PC-3 (cell line): Measurements from ENCODE around the gene KCND3. TPM values are rescaled to one million over a fixed set of nuclear protein-coding genes. Genes with fewer than 3 reads are reported as not detected.

Experiments used
- ATAC-seq: fragments of 200-7000 bp; cut with Tn5 transposase; 2 replicates; pipeline ENCODE4 v1.9.1; 2020; ENCODE audit warnings: mild to moderate bottlenecking, moderate library complexity
- BruUV-seq: library from RNA; stranded (reverse); fragments of 400-500 nt; replicated peaks from 2 replicates; lab custom pipeline; 2021; lab: Mats Ljungman, UMichigan
- CTCF ChIA-PET: fragments of 300-600 bp; sonication (Branson Sonifier 250); formaldehyde crosslinking; loops from one replicate; lab custom pipeline; 2022; ENCODE audit warnings: antibody characterized with exemption; lab: Charles Lee
- POLR2A ChIA-PET: fragments of 300-600 bp; sonication (Branson Sonifier 250); formaldehyde crosslinking; loops from one replicate; lab custom pipeline; 2022; ENCODE audit warnings: antibody characterized with exemption; ENCODE audit not compliant: unreplicated experiment; lab: Charles Lee
- DNase-seq: peaks from one replicate; pipeline ENCODE4 v3.0.0-alpha.2; 2015
- H2AFZ ChIP-seq: fragments of 300-600 bp; sonication (generic); 2 replicates; pipeline ENCODE4 v1.6.0; 2016; ENCODE audit warnings: antibody characterized with exemption, low read length
- H3F3A ChIP-seq: fragments of 300-600 bp; sonication (generic); one replicate; pipeline ENCODE4 v1.6.0; 2017; ENCODE audit warnings: antibody characterized with exemption, low read length, control low read depth, mild to moderate bottlenecking; ENCODE audit not compliant: unreplicated experiment
- H3K27ac ChIP-seq: fragments of 300-600 bp; sonication (generic); 2 replicates; pipeline ENCODE4 v1.5.1; 2016; ENCODE audit warnings: mild to moderate bottlenecking, low read length
- H3K27me3 ChIP-seq: fragments of 300-600 bp; sonication (generic); 2 replicates; pipeline ENCODE4 v1.6.1; 2016; ENCODE audit warnings: low read length, mixed read lengths
- H3K36me3 ChIP-seq: fragments of 300-600 bp; sonication (generic); 2 replicates; pipeline ENCODE4 v1.6.1; 2016; ENCODE audit warnings: low read depth, mixed run types, low read length, mixed read lengths
- H3K4me1 ChIP-seq: fragments of 300-600 bp; sonication (generic); 2 replicates; pipeline ENCODE4 v1.5.1; 2016; ENCODE audit warnings: low read length; ENCODE audit not compliant: insufficient read depth
- H3K4me2 ChIP-seq: fragments of 300-600 bp; sonication (generic); 2 replicates; pipeline ENCODE4 v1.6.0; 2016; ENCODE audit warnings: low read length
- H3K4me3 ChIP-seq: fragments of 300-600 bp; sonication (generic); 2 replicates; pipeline ENCODE4 v1.5.1; 2016; ENCODE audit warnings: mild to moderate bottlenecking, low read length, mixed read lengths
- H3K79me2 ChIP-seq: fragments of 300-600 bp; sonication (generic); 2 replicates; pipeline ENCODE4 v1.6.1; 2017; ENCODE audit warnings: low read length, mixed read lengths
- H3K9ac ChIP-seq: fragments of 300-600 bp; sonication (generic); 2 replicates; pipeline ENCODE4 v1.6.0; 2016; ENCODE audit warnings: mild to moderate bottlenecking, low read length
- H3K9me2 ChIP-seq: fragments of 300-600 bp; sonication (generic); replicated peaks from 2 replicates; pipeline ENCODE4 v1.6.1; 2016; ENCODE audit warnings: mixed run types, low read length, mixed read lengths
- H3K9me3 ChIP-seq: fragments of 300-600 bp; sonication (generic); 2 replicates; pipeline ENCODE4 v1.6.1; 2016; ENCODE audit warnings: low read length, mixed read lengths
- H4K20me1 ChIP-seq: fragments of 300-600 bp; sonication (generic); 2 replicates; pipeline ENCODE4 v1.6.1; 2016; ENCODE audit warnings: low read length, mixed read lengths
- CTCF ChIP-seq: fragments of 300-600 bp; sonication (generic); conservative IDR thresholded peaks from 2 replicates; pipeline ENCODE4 v1.5.1; 2017; ENCODE audit warnings: antibody characterized with exemption, low read depth, mild to moderate bottlenecking, low read length
- EZH2 ChIP-seq: fragments of 300-600 bp; sonication (generic); IDR thresholded peaks from one replicate; pipeline ENCODE4 v1.6.1; 2017; ENCODE audit warnings: antibody characterized with exemption, mild to moderate bottlenecking, low read length; ENCODE audit not compliant: unreplicated experiment
- EZH2phosphoT487 ChIP-seq: fragments of 300-600 bp; sonication (generic); IDR thresholded peaks from 2 replicates; pipeline ENCODE4 v1.6.1; 2018; ENCODE audit warnings: mild to moderate bottlenecking, antibody characterized with exemption, low read length, borderline replicate concordance
- intact Hi-C: fragments of 100-400 bp; cut with micrococcal nuclease; formaldehyde crosslinking; loops from 2 replicates; pipeline ENCODE4 v1.9.0; 2023
- total RNA-seq: library from RNA; depleted of rRNA; stranded (reverse); fragments of >200 nt; gene quantifications from 2 replicates; pipeline ENCODE4 v1.2.3, GENCODE V29; 2014

KCND3 gene
- total RNA-seq, 1 experiment from 2014 or later: not detected

DNA sequence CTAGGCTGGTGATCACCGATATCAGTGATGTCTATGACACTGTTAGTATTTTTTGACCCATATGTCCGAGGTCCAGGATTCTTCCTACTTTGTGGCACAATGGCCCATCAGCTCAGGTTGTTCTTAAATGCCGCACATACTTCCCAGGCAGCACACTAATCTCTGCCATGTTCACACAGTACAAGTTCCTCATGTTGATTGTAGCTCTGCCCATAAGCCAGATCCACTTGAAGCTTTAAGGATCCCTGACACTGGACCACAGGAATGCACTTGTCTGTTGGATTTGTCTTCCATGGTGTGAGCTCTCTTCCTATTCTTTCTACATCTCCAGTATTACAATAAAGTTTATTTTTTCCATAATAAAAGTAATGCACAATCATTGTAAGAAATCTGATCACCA is 164.3 kb downstream of the KCND3 start:
- Histone ChIP-seq H2AFZ (no peak overlapping the region), H3K4me3 (no peak overlapping the region), H3K9ac (no peak overlapping the region), H3K27ac (no peak overlapping the region), H3K36me3 (no peaks in the 10 kb centered on the region), H3F3A (no peaks in the 10 kb centered on the region), H3K4me2 (no peak overlapping the region), H3K79me2 (no peaks in the 10 kb centered on the region), H3K9me3 (no peaks in the 10 kb centered on the region), H3K9me2 (no peaks in the 10 kb centered on the region), H3K4me1 (no peaks in the 10 kb centered on the region), H3K27me3 (peaks cover 90% of the 10 kb centered on the region), H4K20me1 (no peaks in the 10 kb centered on the region)
- CTCF ChIA-PET: no interaction called here
- DNase-seq: no peak
- ATAC-seq: no peak
- POLR2A ChIA-PET: no interaction called here
- no TSS peak for BruUV-seq
- TF ChIP-seq CTCF: no peak
- no peak for TF ChIP-seq EZH2phosphoT487
- TF ChIP-seq EZH2: no peak
- intact Hi-C loops: no loop called here

GRCh38 chr1:111822138-111822537 is 167.3 kb downstream of the KCND3 start:
- Histone ChIP-seq H3K27ac (no peak overlapping the region), H3K79me2 (no peaks in the 10 kb centered on the region), H4K20me1 (no peaks in the 10 kb centered on the region), H3K4me2 (no peak overlapping the region), H2AFZ (no peak overlapping the region), H3K27me3 (peaks cover 90% of the 10 kb centered on the region), H3K4me1 (no peaks in the 10 kb centered on the region), H3K4me3 (no peak overlapping the region), H3K9me2 (no peaks in the 10 kb centered on the region), H3K9ac (no peak overlapping the region), H3K36me3 (no peaks in the 10 kb centered on the region), H3F3A (no peaks in the 10 kb centered on the region), H3K9me3 (no peaks in the 10 kb centered on the region)
- ChIA-PET POLR2A (no interaction called here), CTCF (no interaction called here)
- intact Hi-C loops: no loop called here
- ATAC-seq: no peak
- no peak for TF ChIP-seq CTCF
- TF ChIP-seq EZH2phosphoT487: no peak
- no peak for TF ChIP-seq EZH2
- no TSS peak for BruUV-seq
- no peak for DNase-seq

GRCh38 chr1:111821121-111821745 is 168.2 kb downstream of the KCND3 start:
- no peaks in the 10 kb centered on the region for H4K20me1 ChIP-seq
- DNase-seq (no peak), ATAC-seq (no peak)
- H3K27me3 ChIP-seq: peaks cover 92% of the 10 kb centered on the region
- no peak for TF ChIP-seq EZH2phosphoT487
- no peak for TF ChIP-seq EZH2
- no peak for TF ChIP-seq CTCF
- no peak overlapping the region for H2AFZ ChIP-seq
- H3K4me3 ChIP-seq: no peak overlapping the region
- H3K36me3 ChIP-seq: no peaks in the 10 kb centered on the region
- no peak overlapping the region for H3K9ac ChIP-seq
- H3K9me3 ChIP-seq: no peaks in the 10 kb centered on the region
- H3F3A ChIP-seq: no peaks in the 10 kb centered on the region
- H3K79me2 ChIP-seq: no peaks in the 10 kb centered on the region
- H3K9me2 ChIP-seq: no peaks in the 10 kb centered on the region
- H3K4me2 ChIP-seq: no peak overlapping the region
- H3K27ac ChIP-seq: no peak overlapping the region
- ChIA-PET CTCF (no interaction called here), POLR2A (no interaction called here)
- intact Hi-C loops: no loop called here
- no TSS peak for BruUV-seq
- no peaks in the 10 kb centered on the region for H3K4me1 ChIP-seq
